GM23338 (cell line): Measurements from ENCODE around the gene ARHGAP12.

ENCODE experiments used
- CTCF ChIP-seq, 2 experiments: fragments of 200-600 bp in 1 of 2; sonication (generic) in 1 of 2; conservative IDR thresholded peaks; 2 replicates each; pipeline versions ENCODE4 v1.5.1 to v1.6.1; 2016 to 2017; ENCODE audit warnings: antibody characterized with exemption in 2 of 2, low read depth in 2 of 2, mild to moderate bottlenecking in 2 of 2, moderate library complexity in 1 of 2
- EZH2 ChIP-seq: fragments of 200-600 bp; sonication (generic); IDR thresholded peaks from one replicate; pipeline ENCODE4 v1.8.0; 2017; ENCODE audit warnings: antibody characterized with exemption, mild to moderate bottlenecking, low read depth; ENCODE audit not compliant: unreplicated experiment
- EZH2phosphoT487 ChIP-seq: fragments of 200-600 bp; sonication (generic); IDR thresholded peaks from one replicate; pipeline ENCODE4 v1.8.1; 2018; ENCODE audit warnings: antibody characterized with exemption; ENCODE audit not compliant: unreplicated experiment
- NANOG ChIP-seq: IDR thresholded peaks from 2 replicates; pipeline ENCODE4 v1.6.1; 2016; ENCODE audit warnings: antibody characterized with exemption, borderline replicate concordance
- POLR2AphosphoS5 ChIP-seq: IDR thresholded peaks from 2 replicates; pipeline ENCODE4 v1.6.1; 2016; ENCODE audit warnings: antibody characterized with exemption, low read depth
- TF ChIP-seq, protein P1 (sequence below): IDR thresholded peaks from one replicate; pipeline ENCODE4 v1.6.1; 2018; ENCODE audit warnings: antibody characterized with exemption; ENCODE audit not compliant: unreplicated experiment

DNA sequence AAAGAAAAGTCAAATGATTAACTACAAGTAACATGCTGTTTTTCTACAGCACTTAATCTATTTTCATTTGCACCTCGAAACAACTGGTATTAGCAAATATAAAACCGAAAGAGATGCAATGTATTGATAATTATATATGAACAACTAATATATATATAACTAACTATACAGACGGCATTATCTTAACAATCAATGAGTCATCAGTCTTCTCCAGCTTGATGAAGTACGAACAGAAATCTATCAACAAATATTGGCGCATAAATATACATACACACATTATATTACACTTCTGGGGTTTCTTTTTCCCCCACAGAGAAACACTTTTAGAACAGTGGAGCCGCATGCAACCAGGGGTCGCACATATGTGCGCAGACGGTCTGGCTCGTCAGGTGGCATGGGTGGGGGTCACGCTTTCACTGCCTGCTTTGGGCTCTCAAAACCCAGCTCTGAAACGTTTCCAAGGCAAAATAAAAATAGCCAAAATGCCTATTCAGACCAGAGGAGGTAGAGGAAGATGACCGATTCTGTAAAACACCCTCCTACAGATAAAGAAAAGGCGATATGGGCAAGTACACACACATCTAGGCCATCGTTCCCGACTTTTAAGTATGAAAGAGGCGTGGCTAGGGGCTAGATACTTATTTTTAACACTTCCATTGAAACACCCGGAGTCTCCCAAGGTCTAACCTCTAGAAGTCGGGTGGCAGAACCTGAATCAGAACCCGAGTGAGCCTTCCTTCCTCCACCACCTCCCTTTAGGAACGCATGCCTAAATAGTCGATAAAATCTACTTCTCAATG is 1.7 kb downstream of the ARHGAP12 start:
- TF ChIP-seq CTCF (conservative IDR thresholded peaks at IDR 0.05; ENCODE audit: low read depth in 2 of 2) (no peak), NANOG (no peak), EZH2phosphoT487 (no peak), POLR2AphosphoS5 (no peak), EZH2 (no peak)
- TF ChIP-seq, protein P1, sequence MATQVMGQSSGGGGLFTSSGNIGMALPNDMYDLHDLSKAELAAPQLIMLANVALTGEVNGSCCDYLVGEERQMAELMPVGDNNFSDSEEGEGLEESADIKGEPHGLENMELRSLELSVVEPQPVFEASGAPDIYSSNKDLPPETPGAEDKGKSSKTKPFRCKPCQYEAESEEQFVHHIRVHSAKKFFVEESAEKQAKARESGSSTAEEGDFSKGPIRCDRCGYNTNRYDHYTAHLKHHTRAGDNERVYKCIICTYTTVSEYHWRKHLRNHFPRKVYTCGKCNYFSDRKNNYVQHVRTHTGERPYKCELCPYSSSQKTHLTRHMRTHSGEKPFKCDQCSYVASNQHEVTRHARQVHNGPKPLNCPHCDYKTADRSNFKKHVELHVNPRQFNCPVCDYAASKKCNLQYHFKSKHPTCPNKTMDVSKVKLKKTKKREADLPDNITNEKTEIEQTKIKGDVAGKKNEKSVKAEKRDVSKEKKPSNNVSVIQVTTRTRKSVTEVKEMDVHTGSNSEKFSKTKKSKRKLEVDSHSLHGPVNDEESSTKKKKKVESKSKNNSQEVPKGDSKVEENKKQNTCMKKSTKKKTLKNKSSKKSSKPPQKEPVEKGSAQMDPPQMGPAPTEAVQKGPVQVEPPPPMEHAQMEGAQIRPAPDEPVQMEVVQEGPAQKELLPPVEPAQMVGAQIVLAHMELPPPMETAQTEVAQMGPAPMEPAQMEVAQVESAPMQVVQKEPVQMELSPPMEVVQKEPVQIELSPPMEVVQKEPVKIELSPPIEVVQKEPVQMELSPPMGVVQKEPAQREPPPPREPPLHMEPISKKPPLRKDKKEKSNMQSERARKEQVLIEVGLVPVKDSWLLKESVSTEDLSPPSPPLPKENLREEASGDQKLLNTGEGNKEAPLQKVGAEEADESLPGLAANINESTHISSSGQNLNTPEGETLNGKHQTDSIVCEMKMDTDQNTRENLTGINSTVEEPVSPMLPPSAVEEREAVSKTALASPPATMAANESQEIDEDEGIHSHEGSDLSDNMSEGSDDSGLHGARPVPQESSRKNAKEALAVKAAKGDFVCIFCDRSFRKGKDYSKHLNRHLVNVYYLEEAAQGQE: no peak
